HG03097 (cell line): ENCODE data around the gene SLC12A8.

ENCODE experiments used
- ATAC-seq: cut with Tn5 transposase; IDR thresholded peaks from one replicate; pipeline ENCODE4 v1.9.1; 2021; ENCODE audit not compliant: unreplicated experiment, low FRiP score

SLC12A8 gene

DNA sequence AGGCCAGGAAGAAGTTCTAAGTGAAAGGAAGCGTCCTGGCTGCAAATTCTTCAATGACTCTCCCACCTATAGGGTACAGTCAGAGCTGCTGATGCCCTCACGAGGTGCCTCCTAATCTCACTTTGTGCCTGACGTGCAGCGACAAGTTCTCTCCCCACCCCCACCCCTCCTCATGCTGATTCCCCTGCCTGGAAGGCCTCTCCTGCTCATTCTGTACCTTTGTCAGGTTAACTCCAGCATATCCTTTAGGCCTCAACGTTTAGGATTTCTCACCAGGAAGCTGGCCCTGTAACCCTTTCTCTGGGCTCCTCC lies 25.0 kb downstream of the SLC12A8 start:
- no peak for ATAC-seq

- no peak for ATAC-seq
Observed at GRCh38 chr3:125186800-125187598, 25.5 kb downstream of the SLC12A8 start.

DNA sequence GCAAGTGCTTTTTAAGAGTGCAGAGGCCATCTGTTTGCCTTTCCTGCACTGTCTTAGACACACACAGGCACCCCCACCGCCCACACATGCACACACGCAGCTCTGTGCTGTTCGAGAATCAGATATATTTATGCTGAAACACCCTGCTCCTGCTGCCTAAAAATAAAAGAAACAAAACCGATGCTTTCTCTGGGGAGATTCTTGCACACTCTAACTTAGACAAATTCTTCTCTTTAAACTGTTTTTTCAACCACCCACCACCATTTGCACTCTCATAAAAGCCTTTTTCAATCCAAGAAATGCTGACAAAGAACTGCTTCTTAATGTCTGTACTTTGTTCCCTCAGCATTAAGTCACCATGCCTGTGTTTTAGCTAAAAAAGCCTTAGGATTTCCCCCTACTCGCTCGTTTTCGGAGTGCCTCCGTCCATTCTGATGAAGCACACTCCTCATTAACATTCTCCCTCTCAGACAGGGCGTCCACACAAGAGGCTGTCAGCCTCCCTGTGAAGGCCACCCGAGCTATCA lies 26.2 kb downstream of the SLC12A8 start:
- ATAC-seq = no peak

GRCh38 chr3:125185805-125186204 lies 26.7 kb downstream of the SLC12A8 start:
- no peak for ATAC-seq

GRCh38 chr3:125179884-125180240 lies 32.7 kb downstream of the SLC12A8 start:
- no peak for ATAC-seq

DNA sequence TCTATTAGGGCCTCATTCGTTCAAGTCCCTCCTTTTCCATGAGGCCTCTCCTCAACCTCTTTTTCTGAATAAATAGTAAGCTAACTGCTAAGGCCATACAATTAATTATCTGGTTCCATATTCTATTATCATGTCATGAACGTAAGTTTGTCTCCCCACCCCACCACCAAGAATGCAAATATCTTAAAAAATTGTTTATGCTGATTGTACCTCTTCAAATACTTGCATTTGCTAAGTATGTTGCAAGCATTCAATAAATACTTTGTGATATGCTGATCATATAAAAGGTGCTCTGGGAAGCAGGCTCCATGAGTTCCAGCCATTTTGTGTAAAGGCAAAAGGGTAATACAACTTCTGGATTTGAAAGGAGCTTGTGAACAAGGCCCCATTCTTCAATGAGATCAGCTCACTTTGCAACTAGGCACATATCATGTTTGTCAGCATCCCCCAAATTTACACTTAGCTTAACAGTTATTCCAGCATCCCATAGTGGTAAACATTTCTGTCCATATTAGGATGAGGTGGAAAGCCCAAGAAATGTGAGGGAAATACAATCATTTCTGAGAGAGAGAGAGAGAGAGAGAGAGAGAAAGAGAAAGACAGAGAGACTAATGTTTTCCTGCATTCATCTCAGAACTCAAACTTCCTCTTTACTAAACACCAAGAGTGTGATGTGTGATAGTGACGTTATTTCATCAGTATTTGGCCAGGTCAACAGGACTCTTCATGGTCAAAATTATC lies 33.2 kb downstream of the SLC12A8 start:
- ATAC-seq = no peak

DNA sequence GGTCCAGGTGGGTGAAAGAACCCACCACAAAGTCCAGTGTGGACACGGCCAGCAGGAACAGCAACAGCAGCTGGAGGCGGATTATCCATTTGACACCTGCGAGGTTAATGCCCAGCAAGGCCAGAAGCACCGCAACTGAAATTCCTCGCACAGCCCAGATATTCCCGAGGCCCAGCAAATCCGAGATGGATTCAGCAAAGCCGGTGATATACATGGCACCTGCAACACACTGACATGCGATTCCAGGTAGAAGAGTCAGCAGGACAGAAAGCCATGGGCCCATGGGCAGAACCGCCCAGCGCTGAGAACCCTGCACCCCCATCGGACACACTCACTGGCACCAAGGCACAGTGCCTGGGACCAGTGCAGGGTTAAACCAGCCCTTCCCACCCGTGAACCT lies 34.8 kb downstream of the SLC12A8 start:
- no peak for ATAC-seq

DNA sequence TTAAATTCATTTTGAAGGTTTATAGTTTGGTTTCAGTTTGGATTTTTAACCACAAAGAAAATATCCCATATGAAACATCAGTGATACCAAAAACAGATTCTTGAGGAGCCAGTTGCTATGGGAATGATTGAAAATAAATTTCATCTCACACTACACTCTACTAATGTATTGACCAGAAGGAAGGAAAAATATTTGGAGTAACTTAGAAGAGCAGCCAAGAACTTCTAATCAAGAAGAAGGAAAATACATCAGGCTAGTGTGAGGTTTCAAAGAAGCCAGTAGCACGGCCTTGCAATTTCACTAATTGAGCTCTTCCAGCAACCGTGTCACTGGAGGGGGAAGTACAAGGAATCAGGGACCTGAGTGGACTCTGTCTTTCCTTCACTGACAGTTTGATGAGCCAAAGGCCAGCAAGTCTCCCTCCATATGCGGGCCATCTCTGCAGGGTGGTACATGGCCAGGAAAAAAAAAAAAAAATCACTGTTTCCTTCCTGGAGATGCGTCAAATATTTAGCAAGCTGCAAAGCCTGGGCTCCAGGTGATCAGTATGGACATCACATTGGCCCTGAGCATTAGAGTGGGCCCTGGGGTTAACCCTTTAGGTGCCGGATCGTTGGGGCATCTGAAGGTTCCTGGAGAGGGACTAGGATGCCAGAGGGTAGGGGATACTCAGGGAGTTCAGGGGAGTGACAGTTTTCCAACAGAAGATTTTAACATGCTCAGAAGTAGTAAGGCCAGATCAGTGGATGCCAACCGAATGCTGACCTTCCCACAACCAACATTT lies 37.1 kb downstream of the SLC12A8 start:
- ATAC-seq = no peak

GRCh38 chr3:125172346-125172745 lies 40.2 kb downstream of the SLC12A8 start:
- no peak for ATAC-seq

DNA sequence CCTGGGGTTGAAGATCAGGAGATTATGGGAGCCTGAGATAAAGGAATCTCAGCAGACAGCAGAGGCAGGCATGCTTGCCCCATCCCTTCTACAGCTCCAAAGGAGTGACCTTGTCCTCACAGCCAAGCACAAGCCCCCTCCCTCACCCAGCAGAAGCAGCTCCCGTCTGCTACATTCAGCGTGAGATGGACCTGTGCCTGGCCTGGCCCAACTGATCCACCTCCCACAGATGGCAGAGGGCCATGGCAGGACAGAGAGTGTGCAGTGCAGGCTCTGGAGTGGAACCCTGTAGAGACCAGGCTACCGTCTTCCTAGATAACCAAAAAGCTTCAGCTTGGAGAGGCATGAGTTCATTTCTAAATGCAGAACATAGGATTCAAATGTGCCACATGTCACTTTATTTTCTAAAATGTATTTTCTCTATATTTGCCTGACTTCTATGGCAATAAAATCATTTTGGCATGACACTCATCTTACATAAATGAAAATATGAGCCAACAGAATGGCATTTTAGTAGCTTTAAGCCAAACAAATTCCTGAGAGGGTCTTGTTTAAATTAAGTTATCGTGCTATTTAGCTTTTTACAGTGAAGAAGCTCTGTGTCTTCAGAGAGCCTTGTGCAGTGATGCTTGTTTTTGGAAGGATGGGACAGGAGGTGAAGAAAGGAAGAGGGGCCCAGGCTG lies 43.7 kb downstream of the SLC12A8 start:
- ATAC-seq = no peak

DNA sequence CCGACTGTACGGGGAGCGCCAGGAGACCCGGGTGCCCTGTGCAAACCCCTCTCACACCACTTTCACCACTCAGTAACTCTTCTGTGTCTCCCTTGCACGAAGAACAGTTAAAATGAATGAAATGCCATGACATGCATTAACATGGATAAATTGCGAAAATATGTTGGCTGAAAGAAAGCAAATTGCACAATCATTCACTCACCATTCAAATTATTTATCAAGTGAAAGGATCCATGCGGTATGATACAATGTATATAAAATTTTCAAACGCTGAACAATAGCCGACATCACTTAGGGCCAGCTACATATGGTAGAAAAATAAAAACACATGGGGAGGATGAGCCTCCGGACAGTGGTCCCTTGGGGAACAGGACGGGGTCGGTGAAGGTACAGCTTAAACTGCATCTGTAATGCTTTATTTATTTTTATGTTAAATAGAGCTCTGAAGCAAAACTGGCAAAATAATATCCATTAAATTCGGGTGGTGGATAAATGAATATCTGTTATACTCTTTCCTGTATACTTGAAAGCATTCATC lies 45.9 kb downstream of the SLC12A8 start:
- ATAC-seq = no peak

DNA sequence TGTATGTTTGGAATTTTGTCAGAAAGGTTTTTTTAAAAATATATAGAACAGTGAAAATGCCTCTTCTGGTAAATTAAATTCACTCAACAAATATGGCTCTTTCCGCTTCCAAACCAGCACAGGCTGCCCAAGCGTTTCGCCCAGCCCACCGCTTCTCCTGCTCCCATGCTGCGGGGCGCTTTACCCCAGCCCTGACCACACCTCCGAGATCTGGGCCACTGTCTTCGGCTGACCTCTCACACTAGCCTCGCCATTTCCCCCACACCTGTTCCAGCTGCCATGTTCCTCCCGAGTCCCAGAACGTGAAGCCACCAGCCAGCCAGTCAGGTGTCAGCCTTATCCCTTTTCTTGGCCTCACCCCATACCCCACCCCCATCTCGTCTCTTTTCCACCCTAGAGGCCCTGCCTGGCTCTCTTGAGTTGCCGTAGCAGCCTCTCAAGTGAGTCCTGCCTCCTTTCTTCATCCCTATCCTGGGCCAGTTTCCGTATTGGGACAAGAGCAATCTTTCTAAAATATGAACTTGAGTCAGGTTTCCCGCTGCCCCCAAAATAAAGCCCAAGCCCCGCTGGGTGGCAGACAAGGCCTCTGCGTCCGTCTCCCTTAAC lies 46.5 kb downstream of the SLC12A8 start:
- ATAC-seq = no peak

- ATAC-seq = no peak
Observed at GRCh38 chr3:125165189-125165947, 47.2 kb downstream of the SLC12A8 start.

- ATAC-seq = no peak
Observed at GRCh38 chr3:125163739-125164601, 48.6 kb downstream of the SLC12A8 start.

GRCh38 chr3:125161607-125162219 lies 50.8 kb downstream of the SLC12A8 start:
- no peak for ATAC-seq

DNA sequence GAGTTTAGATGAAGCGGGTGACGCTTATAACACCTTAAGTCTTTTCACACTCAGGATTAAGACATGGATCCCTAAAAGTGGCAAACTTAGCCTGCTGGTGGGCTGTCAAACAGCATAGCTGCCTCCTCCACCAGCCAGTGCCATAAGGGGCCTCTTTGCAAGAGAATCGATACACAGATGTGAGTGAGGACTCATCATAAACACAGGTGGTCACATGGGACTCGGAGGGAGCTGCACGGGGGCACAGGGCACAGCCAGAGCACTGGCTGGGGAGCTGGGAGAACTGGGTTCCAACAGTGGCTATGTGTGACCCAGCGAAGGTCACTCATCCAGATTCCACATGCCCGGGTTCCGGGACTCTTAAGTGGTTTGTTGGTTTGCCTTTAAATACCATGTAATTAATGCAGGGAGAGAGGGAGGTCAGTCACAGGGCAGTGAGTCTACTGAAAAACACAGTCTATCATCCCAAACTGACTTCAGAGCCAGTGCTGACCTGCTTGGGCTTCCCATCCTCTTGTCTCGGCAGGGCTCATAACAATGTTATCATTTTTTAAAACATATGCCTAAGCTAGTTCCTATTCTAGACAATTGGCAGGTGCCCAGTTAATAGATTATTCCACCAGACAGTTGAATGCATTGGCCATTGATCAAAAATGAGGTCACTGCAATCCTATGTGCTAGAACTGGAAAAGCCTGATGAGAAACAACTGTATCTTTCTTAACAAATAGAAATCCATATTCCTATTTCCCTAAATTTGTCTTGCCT lies 51.8 kb downstream of the SLC12A8 start:
- ATAC-seq = no peak

DNA sequence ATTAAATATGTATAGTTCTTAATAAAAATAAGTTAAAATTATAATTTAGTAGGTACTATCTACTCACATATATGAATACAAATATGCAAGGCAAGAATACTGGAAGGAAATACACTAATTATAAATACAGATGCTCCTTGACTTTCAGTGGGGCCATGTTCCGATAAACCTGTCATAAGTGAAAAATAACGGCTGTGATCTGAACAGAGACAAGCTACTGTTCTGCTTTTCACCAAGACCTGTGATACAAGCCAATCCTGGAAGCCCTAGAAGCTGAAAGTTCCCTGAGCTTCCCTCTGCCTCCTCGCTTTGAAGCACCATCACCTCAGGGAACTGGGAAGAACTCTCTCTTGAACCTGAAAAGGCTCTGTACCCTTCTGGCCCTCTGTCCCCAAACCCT lies 55.4 kb downstream of the SLC12A8 start:
- ATAC-seq = no peak
